Prostate gland (tissue), 2 donors: ENCODE data around the gene LDLRAD4.

Source experiments
- POLR2A ChIP-seq: fragments of 450-650 bp; IDR thresholded peaks from one replicate; pipeline ENCODE4 v1.6.1; 2016; ENCODE audit warnings: antibody characterized with exemption, mild to moderate bottlenecking
- POLR2AphosphoS5 ChIP-seq: sonication (generic); formaldehyde crosslinking; IDR thresholded peaks from one replicate; pipeline ENCODE4 v1.6.1; 2017; ENCODE audit warnings: antibody characterized with exemption
- TF ChIP-seq, protein P1 (sequence below), 4 experiments: fragments of 200-600 bp in 2 of 4; fragments of 450-650 bp in 2 of 4; sonication (generic) in 2 of 4; IDR thresholded peaks; 1 replicate in 3 of 4; 2 replicates in 1 of 4; pipeline ENCODE4 v1.5.1; 2016 to 2019; ENCODE audit warnings: antibody characterized with exemption in 4 of 4, mild to moderate bottlenecking in 2 of 4, moderate library complexity in 2 of 4

DNA sequence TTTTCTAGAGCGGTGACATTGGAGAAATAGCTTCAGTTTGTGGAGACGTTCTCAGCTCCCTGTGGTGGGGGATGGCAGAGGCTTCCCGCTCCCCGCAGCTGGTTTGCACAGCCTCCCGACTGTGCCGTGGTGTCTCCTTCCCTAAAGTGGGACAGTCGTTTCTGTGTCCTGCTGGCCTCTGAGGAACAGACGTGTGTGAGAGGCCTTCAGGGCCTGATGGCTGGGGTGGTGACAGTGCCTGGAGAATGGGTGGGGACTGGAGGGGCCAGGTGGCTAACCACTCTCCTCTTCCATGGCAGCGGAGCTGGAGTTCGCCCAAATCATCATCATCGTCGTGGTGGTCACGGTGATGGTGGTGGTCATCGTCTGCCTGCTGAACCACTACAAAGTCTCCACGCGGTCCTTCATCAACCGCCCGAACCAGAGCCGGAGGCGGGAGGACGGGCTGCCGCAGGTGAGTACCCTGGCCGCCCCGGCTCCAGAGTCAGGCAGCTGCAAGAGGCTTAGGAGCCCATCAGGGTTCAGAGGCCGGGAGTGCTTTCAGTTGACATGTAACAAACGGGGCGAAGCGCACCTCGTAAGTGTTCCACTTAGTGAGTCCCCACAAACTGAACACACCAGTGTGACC is 402.4 kb downstream of the LDLRAD4 start:
- TF ChIP-seq, protein P1, sequence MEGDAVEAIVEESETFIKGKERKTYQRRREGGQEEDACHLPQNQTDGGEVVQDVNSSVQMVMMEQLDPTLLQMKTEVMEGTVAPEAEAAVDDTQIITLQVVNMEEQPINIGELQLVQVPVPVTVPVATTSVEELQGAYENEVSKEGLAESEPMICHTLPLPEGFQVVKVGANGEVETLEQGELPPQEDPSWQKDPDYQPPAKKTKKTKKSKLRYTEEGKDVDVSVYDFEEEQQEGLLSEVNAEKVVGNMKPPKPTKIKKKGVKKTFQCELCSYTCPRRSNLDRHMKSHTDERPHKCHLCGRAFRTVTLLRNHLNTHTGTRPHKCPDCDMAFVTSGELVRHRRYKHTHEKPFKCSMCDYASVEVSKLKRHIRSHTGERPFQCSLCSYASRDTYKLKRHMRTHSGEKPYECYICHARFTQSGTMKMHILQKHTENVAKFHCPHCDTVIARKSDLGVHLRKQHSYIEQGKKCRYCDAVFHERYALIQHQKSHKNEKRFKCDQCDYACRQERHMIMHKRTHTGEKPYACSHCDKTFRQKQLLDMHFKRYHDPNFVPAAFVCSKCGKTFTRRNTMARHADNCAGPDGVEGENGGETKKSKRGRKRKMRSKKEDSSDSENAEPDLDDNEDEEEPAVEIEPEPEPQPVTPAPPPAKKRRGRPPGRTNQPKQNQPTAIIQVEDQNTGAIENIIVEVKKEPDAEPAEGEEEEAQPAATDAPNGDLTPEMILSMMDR (IDR thresholded peaks at IDR 0.05), result no peak
- TF ChIP-seq POLR2A (no peak), POLR2AphosphoS5 (no peak)
